Measurements from ENCODE around the gene TRA2B. TPM values are rescaled to one million over a fixed set of nuclear protein-coding genes. Genes with fewer than 3 reads are reported as not detected.
A peak's percentile ranks its signal among the peaks of the same experiment; 100 is the strongest.

TRA2B gene
- total RNA-seq, 1 experiment from 2014 or later = 367 TPM

GRCh38 chr3:185950728-185951127, 12.9 kb upstream of the TRA2B start:
- DNase-seq (ENCODE audit: low spot score) = no peak

- DNase-seq (ENCODE audit: low spot score) = no peak
Observed at GRCh38 chr3:185949515-185949914, 11.7 kb upstream of the TRA2B start.

GRCh38 chr3:185948292-185948691, 10.5 kb upstream of the TRA2B start:
- DNase-seq (ENCODE audit: low spot score) = no peak

GRCh38 chr3:185943760-185944106, 5.9 kb upstream of the TRA2B start:
- DNase-seq (ENCODE audit: low spot score) = no peak

- DNase-seq (ENCODE audit: low spot score) = peak; percentile 83
Observed at GRCh38 chr3:185942907-185943759, 5.3 kb upstream of the TRA2B start.

- DNase-seq (ENCODE audit: low spot score) = no peak
Observed at GRCh38 chr3:185942396-185942795, 4.6 kb upstream of the TRA2B start.

- no peak for DNase-seq (ENCODE audit: low spot score)
Observed at GRCh38 chr3:185940951-185941350, 3.1 kb upstream of the TRA2B start.

- DNase-seq (ENCODE audit: low spot score) = no peak
Observed at GRCh38 chr3:185939721-185940120, 1.9 kb upstream of the TRA2B start.

GRCh38 chr3:185936814-185937688, 763 bp downstream of the TRA2B start:
- peak; percentile 88 for DNase-seq (ENCODE audit: low spot score)

GRCh38 chr3:185936273-185936629, 1.6 kb downstream of the TRA2B start:
- DNase-seq (ENCODE audit: low spot score) = no peak

- no peak for DNase-seq (ENCODE audit: low spot score)
Observed at GRCh38 chr3:185935465-185936272, 2.1 kb downstream of the TRA2B start.

GRCh38 chr3:185934767-185935464, 2.9 kb downstream of the TRA2B start:
- no peak for DNase-seq (ENCODE audit: low spot score)

GRCh38 chr3:185934174-185934557, 3.6 kb downstream of the TRA2B start:
- no peak for DNase-seq (ENCODE audit: low spot score)

GRCh38 chr3:185933374-185934173, 4.2 kb downstream of the TRA2B start:
- no peak for DNase-seq (ENCODE audit: low spot score)

GRCh38 chr3:185931777-185932612, 5.8 kb downstream of the TRA2B start:
- no peak for DNase-seq (ENCODE audit: low spot score)

- no peak for DNase-seq (ENCODE audit: low spot score)
Observed at GRCh38 chr3:185930393-185931107, 7.3 kb downstream of the TRA2B start.

- no peak for DNase-seq (ENCODE audit: low spot score)
Observed at GRCh38 chr3:185929192-185930151, 8.3 kb downstream of the TRA2B start.

- DNase-seq (ENCODE audit: low spot score) = no peak
Observed at GRCh38 chr3:185928496-185928895, 9.3 kb downstream of the TRA2B start.

Data from H4 (cell line).